ENCODE measurements around the gene ADRA1B.

GRCh38 chr5:159877016-159877415 lies 39.3 kb upstream of the ADRA1B start:
- TF ChIP-seq, protein P1, sequence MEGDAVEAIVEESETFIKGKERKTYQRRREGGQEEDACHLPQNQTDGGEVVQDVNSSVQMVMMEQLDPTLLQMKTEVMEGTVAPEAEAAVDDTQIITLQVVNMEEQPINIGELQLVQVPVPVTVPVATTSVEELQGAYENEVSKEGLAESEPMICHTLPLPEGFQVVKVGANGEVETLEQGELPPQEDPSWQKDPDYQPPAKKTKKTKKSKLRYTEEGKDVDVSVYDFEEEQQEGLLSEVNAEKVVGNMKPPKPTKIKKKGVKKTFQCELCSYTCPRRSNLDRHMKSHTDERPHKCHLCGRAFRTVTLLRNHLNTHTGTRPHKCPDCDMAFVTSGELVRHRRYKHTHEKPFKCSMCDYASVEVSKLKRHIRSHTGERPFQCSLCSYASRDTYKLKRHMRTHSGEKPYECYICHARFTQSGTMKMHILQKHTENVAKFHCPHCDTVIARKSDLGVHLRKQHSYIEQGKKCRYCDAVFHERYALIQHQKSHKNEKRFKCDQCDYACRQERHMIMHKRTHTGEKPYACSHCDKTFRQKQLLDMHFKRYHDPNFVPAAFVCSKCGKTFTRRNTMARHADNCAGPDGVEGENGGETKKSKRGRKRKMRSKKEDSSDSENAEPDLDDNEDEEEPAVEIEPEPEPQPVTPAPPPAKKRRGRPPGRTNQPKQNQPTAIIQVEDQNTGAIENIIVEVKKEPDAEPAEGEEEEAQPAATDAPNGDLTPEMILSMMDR (IDR thresholded peaks at IDR 0.05): no peak
- TF ChIP-seq EP300 (IDR thresholded peaks at IDR 0.05) (no peak), POLR2AphosphoS5 (IDR thresholded peaks at IDR 0.05) (no peak)

Data from stomach (tissue), 4 donors.